GM12878 (cell line): ENCODE data around the gene ENO2. TPM values are rescaled to one million over a fixed set of nuclear protein-coding genes. Genes with fewer than 3 reads are reported as not detected.

Experiments
- ATAC-seq: fragments of 200-7000 bp; cut with Tn5 transposase; 3 replicates; pipeline ENCODE4 v1.9.1; 2020; ENCODE audit warnings: mild to moderate bottlenecking, moderate library complexity
- BruUV-seq: library from RNA; stranded (reverse); fragments of 400-500 nt; replicated peaks from 2 replicates; lab custom pipeline; 2021; lab: Mats Ljungman, UMichigan
- CTCF ChIA-PET: fragments of 300-600 bp; sonication (Branson Sonifier 250); formaldehyde crosslinking; extraction: SDS; loops from one replicate; lab custom pipeline; 2021; ENCODE audit warnings: inconsistent platforms; lab: Yijun Ruan, JAX
- POLR2A ChIA-PET: fragments of 350-600 bp; formaldehyde crosslinking; extraction: SDS; loops from one replicate; lab custom pipeline; 2021; ENCODE audit warnings: inconsistent platforms; lab: Charles Lee
- RAD21 ChIA-PET: fragments of 300-600 bp; sonication (Branson Sonifier 250); formaldehyde crosslinking; loops from one replicate; lab custom pipeline; 2023; ENCODE audit warnings: antibody characterized with exemption; ENCODE audit not compliant: unreplicated experiment; lab: Charles Lee
- SMC1A ChIA-PET: fragments of 300-600 bp; sonication (Branson Sonifier 250); formaldehyde crosslinking; loops from one replicate; lab custom pipeline; 2023; ENCODE audit not compliant: unreplicated experiment, uncharacterized antibody; lab: Charles Lee
- DNase-seq: peaks from one replicate; pipeline ENCODE4 v3.0.0-alpha.2; 2011; ENCODE audit warnings: low read depth, low spot score
- FAIRE-seq: peaks from 3 replicates; lab custom pipeline; 2011; peaks lifted over from hg19 to GRCh38; lab: Jason Lieb, UNC
- H2AFZ ChIP-seq: 2 replicates; pipeline ENCODE4 v1.6.0; 2011; ENCODE audit warnings: low read depth, low read length, control low read depth; ENCODE audit not compliant: control insufficient read depth
- H3K27ac ChIP-seq: 2 replicates; pipeline ENCODE4 v1.5.1; 2011; ENCODE audit warnings: control low read depth; ENCODE audit not compliant: control insufficient read depth, insufficient read depth
- H3K27me3 ChIP-seq, 2 experiments: replicated peaks in 1 of 2; 2 replicates each; pipeline versions ENCODE4 v1.6.0 to v1.6.1; 2011; ENCODE audit warnings: low read length in 1 of 2; ENCODE audit not compliant: control insufficient read depth in 2 of 2, insufficient read depth in 2 of 2
- H3K36me3 ChIP-seq, 2 experiments: 2 replicates each; pipeline ENCODE4 v1.5.1; 2011; ENCODE audit warnings: low read length in 1 of 2; ENCODE audit not compliant: control insufficient read depth in 2 of 2, insufficient read depth in 2 of 2
- H3K4me1 ChIP-seq: 2 replicates; pipeline ENCODE4 v1.6.1; 2011; ENCODE audit warnings: mild to moderate bottlenecking, low read length, moderate library complexity, mixed read lengths; ENCODE audit not compliant: control insufficient read depth, insufficient read depth
- H3K4me2 ChIP-seq: 2 replicates; pipeline ENCODE4 v1.6.0; 2011; ENCODE audit warnings: control low read depth; ENCODE audit not compliant: control insufficient read depth, insufficient read depth
- H3K4me3 ChIP-seq: fragments of 200-600 bp; sonication (generic); 2 replicates; pipeline ENCODE4 v1.5.1; 2016
- H3K79me2 ChIP-seq: 2 replicates; pipeline ENCODE4 v1.6.0; 2011; ENCODE audit warnings: low read length; ENCODE audit not compliant: control insufficient read depth, insufficient read depth
- H3K9ac ChIP-seq: 2 replicates; pipeline ENCODE4 v1.8.0; 2011; ENCODE audit warnings: low read length, control low read depth, mixed read lengths; ENCODE audit not compliant: control insufficient read depth, insufficient read depth
- H3K9me3 ChIP-seq: replicated peaks from 3 replicates; pipeline ENCODE4 v1.5.1; 2011; ENCODE audit warnings: mild to moderate bottlenecking, low read length; ENCODE audit not compliant: control insufficient read depth, insufficient read depth
- H4K20me1 ChIP-seq: 2 replicates; pipeline ENCODE4 v1.6.0; 2011; ENCODE audit not compliant: control insufficient read depth, insufficient read depth
- CBFB ChIP-seq: IDR thresholded peaks from 2 replicates; pipeline ENCODE4 v1.6.1; 2016; ENCODE audit warnings: antibody characterized with exemption, low read depth
- E4F1 ChIP-seq: fragments of 450-650 bp; IDR thresholded peaks from 2 replicates; pipeline ENCODE4 v1.6.1; 2018; ENCODE audit warnings: borderline replicate concordance, mild to moderate bottlenecking; ENCODE audit not compliant: partially characterized antibody
- EGR1 ChIP-seq, 2 experiments: IDR thresholded peaks; 1 replicate in 1 of 2; 2 replicates in 1 of 2; pipeline ENCODE4 v1.6.1; 2011 to 2012; ENCODE audit warnings: low read depth in 2 of 2, low read length in 2 of 2, borderline replicate concordance in 1 of 2, mild to moderate bottlenecking in 1 of 2, moderate library complexity in 1 of 2
- FOXM1 ChIP-seq: IDR thresholded peaks from 2 replicates; pipeline ENCODE4 v1.6.1; 2012; ENCODE audit warnings: low read depth, mild to moderate bottlenecking, inconsistent platforms, low read length, moderate library complexity
- MYB ChIP-seq: fragments of 150-350 bp; IDR thresholded peaks from 2 replicates; pipeline ENCODE4 v1.6.1; 2014; ENCODE audit warnings: mild to moderate bottlenecking, low read depth, low read length, borderline replicate concordance
- NBN ChIP-seq: fragments of 450-650 bp; IDR thresholded peaks from 2 replicates; pipeline ENCODE4 v1.6.1; 2016
- PAX5 ChIP-seq: IDR thresholded peaks from 2 replicates; pipeline ENCODE4 v1.6.1; 2011; ENCODE audit warnings: low read depth, low read length, borderline replicate concordance
- SREBF2 ChIP-seq: IDR thresholded peaks from 2 replicates; pipeline ENCODE4 v1.6.1; 2012; ENCODE audit warnings: mild to moderate bottlenecking, low read length
- SUPT20H ChIP-seq: IDR thresholded peaks from 2 replicates; pipeline ENCODE4 v1.6.1; 2011; ENCODE audit warnings: low read depth, mild to moderate bottlenecking, low read length, moderate library complexity, borderline replicate concordance; ENCODE audit not compliant: control insufficient read depth
- TCF3 ChIP-seq: IDR thresholded peaks from 2 replicates; pipeline ENCODE4 v1.6.1; 2012; ENCODE audit warnings: low read depth, mild to moderate bottlenecking, low read length, borderline replicate concordance; ENCODE audit not compliant: insufficient read depth
- ZNF217 ChIP-seq: fragments of 450-650 bp; IDR thresholded peaks from 2 replicates; pipeline ENCODE4 v1.6.1; 2017; ENCODE audit warnings: antibody characterized with exemption, mild to moderate bottlenecking
- ZNF274 ChIP-seq: IDR thresholded peaks from one replicate; pipeline ENCODE4 v1.8.0; 2011; ENCODE audit not compliant: insufficient read length, insufficient read depth
- WGBS: methylation state at CpG from one replicate; pipeline ENCODE4 v1.1.6; 2016; ENCODE audit warnings: low lambda C conversion rate; ENCODE audit not compliant: insufficient replicate concordance, insufficient coverage; ENCODE audit errors: missing lambda C conversion rate; 5-methylcytosine and 5-hydroxymethylcytosine counted together
- in situ Hi-C: fragments of 300-500 bp; cut with MboI; formaldehyde crosslinking; loops from 9 replicates; pipeline ENCODE4 v1.14.3; 2018; ENCODE audit warnings: mixed read lengths
- intact Hi-C: fragments of 100-400 bp; cut with micrococcal nuclease; formaldehyde crosslinking; loops from one replicate; pipeline ENCODE4 v1.14.2; 2022; ENCODE audit not compliant: unreplicated experiment
- polyA plus RNA-seq, 11 experiments: library from polyadenylated mRNA; depleted of rRNA in 4 of 11; unstranded in 6 of 11; stranded (reverse) in 5 of 11; fragments of >200 nt; fragmentation: Nextera tagmentation in 4 of 11; fragmentation: Illumina TruSeq in 1 of 11; extraction: Ambion mirVana in 4 of 11; extraction: Trizol in 1 of 11; gene quantifications; 1 replicate in 1 of 11; 2 replicates in 10 of 11; pipeline versions ENCODE4 v1.2.1 to v1.2.3, GENCODE V29; 2011 to 2016; ENCODE audit warnings: inconsistent platforms in 2 of 11, missing spikeins in 2 of 11, low read depth in 1 of 11
- total RNA-seq, 4 experiments: library from RNA; depleted of rRNA in 3 of 4; stranded (reverse); fragments of >200 nt in 3 of 4; fragmentation: Illumina TruSeq in 1 of 4; extraction: Trizol in 1 of 4; gene quantifications; 2 replicates each; pipeline versions ENCODE4 v1.2.1 to v1.2.3, GENCODE V29; 2013 to 2021
- TF ChIP-seq, protein P1 (sequence below): IDR thresholded peaks from 2 replicates; pipeline ENCODE4 v1.6.1; 2011; ENCODE audit warnings: mild to moderate bottlenecking, low read depth, low read length, moderate library complexity; ENCODE audit not compliant: insufficient replicate concordance
- TF ChIP-seq, protein P2 (sequence below): fragments of 450-650 bp; IDR thresholded peaks from 2 replicates; pipeline ENCODE4 v1.6.1; 2017; ENCODE audit warnings: low read depth, mild to moderate bottlenecking, moderate library complexity
- TF ChIP-seq, protein P3 (sequence below): IDR thresholded peaks from 2 replicates; pipeline ENCODE4 v1.6.1; 2012; ENCODE audit warnings: low read length, inconsistent platforms

Gene ENO2
- total and polyA plus RNA-seq, 10 of the 15 experiments (the other 5 are each of a cell fraction or from before 2014, with no cell fraction given), result 24.8 to 196 (median 43.1) TPM

- ChIA-PET POLR2A (interaction anchor here (1.2 to 13.5 kb wide), 2 partner anchors 18 to 36 kb away, joined by 4 to 524 read pairs; partner anchors contain the start of genes C12orf57, PTPN6 and RNU7-1), CTCF (interaction anchor here (1.1 to 13.2 kb wide), 5 partner anchors 15 to 93 kb away, joined by 3 to 645 read pairs (median 6); partner anchors contain the start of genes C12orf57, PTPN6 and RNU7-1), RAD21 (interaction anchor here (1.5 to 13.5 kb wide), 4 partner anchors 11 to 90 kb away, joined by 4 to 426 read pairs (median 14); partner anchors contain the start of genes C12orf57, PTPN6, RNU7-1 and SPSB2), SMC1A (interaction anchor here (1.0 to 13.2 kb wide), 5 partner anchors 15 to 151 kb away, joined by 3 to 395 read pairs (median 4); partner anchors contain the start of genes C12orf57, PTPN6 and RNU7-1)
- FAIRE-seq, result no peak
- Histone ChIP-seq H3K27me3 (no peaks in the 10 kb centered on the region), H2AFZ (no peak overlapping the region), H4K20me1 (no peaks in the 10 kb centered on the region), H3K9me3 (no peaks in the 10 kb centered on the region), H3K4me2 (peak overlapping the region; percentile 99; the same call in 1 of the 2 replicates), H3K4me1 (peaks cover 58% of the 10 kb centered on the region), H3K4me3 (no peak overlapping the region), H3K36me3 (peaks cover 25 to 35% of the 10 kb centered on the region in 2 experiments), H3K79me2 (peaks cover 42% of the 10 kb centered on the region), H3K9ac (peak overlapping the region; percentile 91), H3K27ac (peak overlapping the region; percentile 99)
- ATAC-seq, result no peak
- in situ Hi-C loops, result loop anchor here (5.0 to 25.0 kb wide), 2 partner anchors 150 to 1675 kb away; no protein-coding TSS in a partner anchor
- DNase-seq, result no peak
- WGBS, result 84% methylated on average over 25 of the region's 25 CpGs
- intact Hi-C loops, result loop anchor here (5.0 kb wide), 1 partner anchor 150 kb away; no protein-coding TSS in a partner anchor
- no TSS peak for BruUV-seq
- TF ChIP-seq FOXM1, result no peak
- no peak for TF ChIP-seq CBFB
- TF ChIP-seq ZNF217, result no peak
- no peak for TF ChIP-seq PAX5
- TF ChIP-seq, protein P1, sequence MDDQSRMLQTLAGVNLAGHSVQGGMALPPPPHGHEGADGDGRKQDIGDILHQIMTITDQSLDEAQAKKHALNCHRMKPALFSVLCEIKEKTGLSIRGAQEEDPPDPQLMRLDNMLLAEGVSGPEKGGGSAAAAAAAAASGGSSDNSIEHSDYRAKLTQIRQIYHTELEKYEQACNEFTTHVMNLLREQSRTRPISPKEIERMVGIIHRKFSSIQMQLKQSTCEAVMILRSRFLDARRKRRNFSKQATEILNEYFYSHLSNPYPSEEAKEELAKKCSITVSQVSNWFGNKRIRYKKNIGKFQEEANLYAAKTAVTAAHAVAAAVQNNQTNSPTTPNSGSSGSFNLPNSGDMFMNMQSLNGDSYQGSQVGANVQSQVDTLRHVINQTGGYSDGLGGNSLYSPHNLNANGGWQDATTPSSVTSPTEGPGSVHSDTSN, result peak; percentile 35
- TF ChIP-seq, protein P2, sequence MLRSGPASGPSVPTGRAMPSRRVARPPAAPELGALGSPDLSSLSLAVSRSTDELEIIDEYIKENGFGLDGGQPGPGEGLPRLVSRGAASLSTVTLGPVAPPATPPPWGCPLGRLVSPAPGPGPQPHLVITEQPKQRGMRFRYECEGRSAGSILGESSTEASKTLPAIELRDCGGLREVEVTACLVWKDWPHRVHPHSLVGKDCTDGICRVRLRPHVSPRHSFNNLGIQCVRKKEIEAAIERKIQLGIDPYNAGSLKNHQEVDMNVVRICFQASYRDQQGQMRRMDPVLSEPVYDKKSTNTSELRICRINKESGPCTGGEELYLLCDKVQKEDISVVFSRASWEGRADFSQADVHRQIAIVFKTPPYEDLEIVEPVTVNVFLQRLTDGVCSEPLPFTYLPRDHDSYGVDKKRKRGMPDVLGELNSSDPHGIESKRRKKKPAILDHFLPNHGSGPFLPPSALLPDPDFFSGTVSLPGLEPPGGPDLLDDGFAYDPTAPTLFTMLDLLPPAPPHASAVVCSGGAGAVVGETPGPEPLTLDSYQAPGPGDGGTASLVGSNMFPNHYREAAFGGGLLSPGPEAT, result no peak
- TF ChIP-seq ZNF274, result no peak
- TF ChIP-seq, protein P3, sequence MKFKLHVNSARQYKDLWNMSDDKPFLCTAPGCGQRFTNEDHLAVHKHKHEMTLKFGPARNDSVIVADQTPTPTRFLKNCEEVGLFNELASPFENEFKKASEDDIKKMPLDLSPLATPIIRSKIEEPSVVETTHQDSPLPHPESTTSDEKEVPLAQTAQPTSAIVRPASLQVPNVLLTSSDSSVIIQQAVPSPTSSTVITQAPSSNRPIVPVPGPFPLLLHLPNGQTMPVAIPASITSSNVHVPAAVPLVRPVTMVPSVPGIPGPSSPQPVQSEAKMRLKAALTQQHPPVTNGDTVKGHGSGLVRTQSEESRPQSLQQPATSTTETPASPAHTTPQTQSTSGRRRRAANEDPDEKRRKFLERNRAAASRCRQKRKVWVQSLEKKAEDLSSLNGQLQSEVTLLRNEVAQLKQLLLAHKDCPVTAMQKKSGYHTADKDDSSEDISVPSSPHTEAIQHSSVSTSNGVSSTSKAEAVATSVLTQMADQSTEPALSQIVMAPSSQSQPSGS, result no peak
- TF ChIP-seq SREBF2, result no peak
- TF ChIP-seq EGR1 (IDR thresholded peaks at IDR 0.05; ENCODE audit: borderline replicate concordance in 1 of 2, low read depth in 2 of 2, low read length in 2 of 2), result no peak
- no peak for TF ChIP-seq MYB
- no peak for TF ChIP-seq E4F1
- no peak for TF ChIP-seq SUPT20H
- TF ChIP-seq TCF3, result 0 out of 2 replicates have a peak, but pooled peaks have one; percentile 16
- no peak for TF ChIP-seq NBN
Observed at GRCh38 chr12:6962285-6963015, 48.1 kb downstream of the ENO2 start.
